Stimulated activated CD8-positive, alpha-beta memory T cell treated with anti-CD3 and anti-CD28 coated beads, Interleukin-15, amount 100 ng/mL, for 48 hours (primary cell): ENCODE results near the gene NOD1.
"Not testable (repeated sequence)": the region's sequence is repeated elsewhere in the genome, so short reads cannot be mapped to it uniquely, and the experiment has no call there.

Experiments
- DNase-seq, 2 donors: peaks; one replicate each; pipeline ENCODE4 v3.0.0-alpha.2; 2020; ENCODE audit warnings: low read depth in 2 of 2

The NOD1 gene, protein sequence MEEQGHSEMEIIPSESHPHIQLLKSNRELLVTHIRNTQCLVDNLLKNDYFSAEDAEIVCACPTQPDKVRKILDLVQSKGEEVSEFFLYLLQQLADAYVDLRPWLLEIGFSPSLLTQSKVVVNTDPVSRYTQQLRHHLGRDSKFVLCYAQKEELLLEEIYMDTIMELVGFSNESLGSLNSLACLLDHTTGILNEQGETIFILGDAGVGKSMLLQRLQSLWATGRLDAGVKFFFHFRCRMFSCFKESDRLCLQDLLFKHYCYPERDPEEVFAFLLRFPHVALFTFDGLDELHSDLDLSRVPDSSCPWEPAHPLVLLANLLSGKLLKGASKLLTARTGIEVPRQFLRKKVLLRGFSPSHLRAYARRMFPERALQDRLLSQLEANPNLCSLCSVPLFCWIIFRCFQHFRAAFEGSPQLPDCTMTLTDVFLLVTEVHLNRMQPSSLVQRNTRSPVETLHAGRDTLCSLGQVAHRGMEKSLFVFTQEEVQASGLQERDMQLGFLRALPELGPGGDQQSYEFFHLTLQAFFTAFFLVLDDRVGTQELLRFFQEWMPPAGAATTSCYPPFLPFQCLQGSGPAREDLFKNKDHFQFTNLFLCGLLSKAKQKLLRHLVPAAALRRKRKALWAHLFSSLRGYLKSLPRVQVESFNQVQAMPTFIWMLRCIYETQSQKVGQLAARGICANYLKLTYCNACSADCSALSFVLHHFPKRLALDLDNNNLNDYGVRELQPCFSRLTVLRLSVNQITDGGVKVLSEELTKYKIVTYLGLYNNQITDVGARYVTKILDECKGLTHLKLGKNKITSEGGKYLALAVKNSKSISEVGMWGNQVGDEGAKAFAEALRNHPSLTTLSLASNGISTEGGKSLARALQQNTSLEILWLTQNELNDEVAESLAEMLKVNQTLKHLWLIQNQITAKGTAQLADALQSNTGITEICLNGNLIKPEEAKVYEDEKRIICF

DNA sequence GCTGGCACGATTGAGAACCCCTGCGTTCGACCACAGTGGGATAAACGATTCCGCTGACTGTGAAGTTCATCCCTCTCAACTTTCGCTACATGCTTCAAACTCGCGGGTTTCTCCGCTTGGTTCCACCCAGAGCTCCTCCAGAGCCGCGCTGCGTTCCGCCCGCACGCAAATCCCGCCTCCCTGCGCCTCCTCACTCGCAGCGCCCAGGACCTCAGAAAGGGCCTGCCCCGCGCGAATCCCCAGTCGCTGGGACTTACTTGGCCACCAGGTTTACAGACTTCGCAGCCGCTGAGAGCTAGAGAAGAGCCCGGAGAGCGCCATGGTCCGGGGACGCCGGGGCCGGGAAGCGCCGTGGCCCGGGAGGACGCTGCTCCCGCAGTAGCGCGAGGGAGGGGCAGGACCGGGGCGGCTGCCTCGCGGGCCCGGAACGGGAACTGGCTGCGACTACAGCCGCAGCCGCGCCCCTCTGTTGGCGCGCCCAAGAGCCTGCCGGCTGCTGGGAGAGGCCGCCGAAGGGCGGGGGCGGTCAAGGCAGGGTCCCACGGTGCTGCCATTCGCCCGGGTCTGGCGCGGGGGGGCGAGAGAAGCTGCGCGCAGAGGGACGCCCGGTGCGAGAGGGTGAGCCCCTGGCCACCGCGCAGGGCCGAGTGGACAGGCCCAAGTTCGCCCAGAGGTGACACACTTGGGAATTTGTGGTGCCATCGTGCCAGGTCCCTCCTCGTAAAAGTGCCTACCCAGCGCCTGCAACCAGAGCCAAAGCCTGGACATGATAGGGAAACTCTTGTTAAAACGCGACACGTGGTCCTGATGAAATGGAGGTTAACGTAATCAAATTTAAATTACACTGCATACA, at the start of gene NOD1:
Gene NOD1 (minus strand): TSS at position 436 of the 853 bp plus-strand sequence. CDS start 21,863 bp downstream, outside the sequence.
- peak; percentile 56 to 61 for DNase-seq

- not testable (repeated sequence) for DNase-seq
Observed at GRCh38 chr7:30527297-30527696, 48.7 kb upstream of the NOD1 start.

DNA sequence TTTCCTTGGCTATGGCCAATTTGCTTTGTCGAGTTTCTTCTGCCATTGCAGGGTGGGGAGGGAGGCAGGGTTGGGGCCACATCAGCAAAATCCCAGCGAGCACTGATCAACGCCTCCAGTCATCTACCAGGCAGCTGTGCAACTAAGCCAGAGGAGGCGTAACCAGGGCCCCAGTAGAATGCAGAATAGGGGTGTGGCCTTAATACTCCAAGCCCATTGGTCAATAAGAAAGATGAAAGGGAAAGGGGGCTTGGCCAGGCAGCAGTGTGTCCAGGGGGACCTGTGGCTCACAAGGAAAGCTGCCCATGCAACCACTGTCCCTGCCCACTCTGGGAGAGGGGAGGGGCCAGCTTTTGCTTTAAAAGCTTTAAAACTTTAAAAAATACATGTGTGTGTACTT, 47.6 kb upstream of the NOD1 start:
- DNase-seq, result no peak

GRCh38 chr7:30525429-30525828, 46.8 kb upstream of the NOD1 start:
- no peak for DNase-seq

GRCh38 chr7:30524545-30524944, 46.0 kb upstream of the NOD1 start:
- no peak for DNase-seq

GRCh38 chr7:30523466-30523865, 44.9 kb upstream of the NOD1 start:
- no peak for DNase-seq

GRCh38 chr7:30522159-30522558, 43.6 kb upstream of the NOD1 start:
- no peak for DNase-seq

- no peak for DNase-seq
Observed at GRCh38 chr7:30521532-30521931, 42.9 kb upstream of the NOD1 start.

DNA sequence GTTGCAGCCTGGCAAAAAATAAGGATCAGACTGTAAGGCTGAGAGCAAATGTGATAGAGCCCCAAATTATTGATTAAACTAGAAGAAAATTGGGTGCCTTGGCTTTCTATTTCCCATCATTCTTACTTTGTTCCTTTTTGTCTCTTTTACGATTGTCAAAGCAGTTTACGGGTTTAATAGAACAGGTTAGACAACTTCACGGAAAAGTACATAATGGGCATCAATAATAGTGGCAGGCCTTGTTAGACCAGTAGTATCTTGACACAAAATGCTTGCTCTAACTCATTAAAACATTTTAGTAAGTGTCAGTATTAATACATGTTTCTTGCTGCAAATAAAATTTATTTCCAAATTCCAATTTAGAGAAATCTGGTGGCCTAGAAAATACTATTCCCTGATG, 40.5 kb upstream of the NOD1 start:
- DNase-seq, result no peak

GRCh38 chr7:30515761-30516160, 37.2 kb upstream of the NOD1 start:
- no peak for DNase-seq

GRCh38 chr7:30514776-30515175, 36.2 kb upstream of the NOD1 start:
- no peak for DNase-seq

DNA sequence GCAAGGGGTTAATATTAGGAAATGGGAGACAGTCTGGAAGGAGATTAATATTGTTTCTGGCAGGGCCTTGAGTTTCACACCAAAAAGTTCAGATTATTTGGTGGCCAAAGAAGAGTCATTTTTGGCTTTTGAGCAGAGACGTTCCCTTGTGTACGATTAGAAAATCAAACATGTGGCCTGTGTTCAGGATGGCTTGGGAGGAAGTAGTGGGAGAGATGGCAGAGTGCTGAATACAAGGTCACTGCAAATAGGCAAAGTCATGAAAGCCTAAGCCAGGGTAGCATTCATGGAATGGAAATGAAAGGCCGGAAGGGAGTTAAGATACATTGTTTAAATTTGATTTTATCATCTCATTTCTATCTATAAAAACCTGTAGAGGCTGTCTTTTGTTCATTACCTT, 35.6 kb upstream of the NOD1 start:
- no peak for DNase-seq

DNA sequence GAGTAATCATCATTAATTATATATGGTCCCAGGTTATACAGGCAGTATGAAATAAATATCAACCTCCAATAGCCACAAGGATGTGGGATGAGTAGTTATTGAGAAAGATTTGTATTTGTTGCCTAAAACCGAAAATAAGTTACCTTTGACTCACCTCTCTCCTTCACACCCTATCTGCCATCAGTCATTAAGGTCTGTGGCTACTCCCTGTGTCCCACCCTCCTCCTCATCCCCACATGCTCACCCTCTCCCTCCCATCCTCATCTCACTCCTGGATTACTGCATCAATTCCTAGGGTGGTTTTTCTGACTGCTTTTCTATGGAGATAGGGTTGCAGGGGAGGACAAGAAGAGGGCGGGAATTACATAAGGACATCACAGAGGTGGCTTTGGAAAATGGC, 35.2 kb upstream of the NOD1 start:
- no peak for DNase-seq

GRCh38 chr7:30511973-30512662, 33.5 kb upstream of the NOD1 start:
- DNase-seq, result no peak

DNA sequence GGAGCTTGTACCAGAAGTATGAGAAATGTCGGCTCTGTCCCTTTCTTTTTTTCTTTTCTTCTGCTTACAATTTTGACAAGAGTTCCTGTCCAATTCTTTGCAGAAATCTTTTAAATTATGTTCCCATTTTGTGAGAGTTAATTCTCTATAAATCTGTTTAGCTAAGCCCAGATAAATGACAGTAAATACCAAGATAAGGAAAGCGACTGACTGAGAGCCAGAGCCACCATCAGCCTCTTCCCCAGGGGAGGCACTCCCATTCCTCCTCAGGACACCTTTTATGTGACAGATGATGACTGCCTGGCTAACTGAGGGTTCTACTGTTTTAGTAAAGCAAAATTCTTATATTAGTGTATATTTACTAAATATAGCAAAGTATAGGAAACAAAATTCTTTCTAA, 32.9 kb upstream of the NOD1 start:
- no peak for DNase-seq

GRCh38 chr7:30510124-30511075, 31.8 kb upstream of the NOD1 start:
- DNase-seq, result no peak

DNA sequence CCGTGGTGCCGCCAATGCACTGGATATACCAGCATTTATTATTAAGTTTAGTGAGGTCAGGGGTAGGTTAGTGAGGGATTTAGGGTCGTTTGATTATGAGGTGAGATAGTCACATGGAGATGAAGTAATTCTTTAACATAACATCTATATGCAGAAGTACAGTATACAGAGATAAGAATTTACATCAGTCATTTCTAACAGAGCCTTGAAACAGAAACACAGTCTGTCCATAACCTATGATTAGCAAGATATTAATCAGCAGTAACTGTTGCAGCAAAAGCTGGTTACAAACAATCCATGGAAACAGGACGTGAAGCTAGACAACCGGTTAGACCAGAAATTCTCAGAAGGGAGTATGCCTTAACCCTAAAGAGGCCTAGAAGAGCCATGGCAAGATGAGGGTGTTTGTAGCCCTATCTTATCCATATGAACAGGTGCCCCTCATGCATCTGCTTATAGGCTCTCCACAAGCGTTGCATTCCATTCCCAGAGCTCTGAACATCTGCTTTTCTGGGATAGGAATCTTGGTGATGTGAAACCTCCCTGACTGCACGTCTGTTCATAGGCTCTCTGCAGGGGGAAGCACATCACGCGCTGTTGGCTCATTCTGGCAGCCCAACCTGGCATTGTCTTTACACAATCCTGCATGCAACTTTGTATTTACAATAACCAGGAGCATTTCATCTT, 30.7 kb upstream of the NOD1 start:
- not testable (repeated sequence) for DNase-seq

DNA sequence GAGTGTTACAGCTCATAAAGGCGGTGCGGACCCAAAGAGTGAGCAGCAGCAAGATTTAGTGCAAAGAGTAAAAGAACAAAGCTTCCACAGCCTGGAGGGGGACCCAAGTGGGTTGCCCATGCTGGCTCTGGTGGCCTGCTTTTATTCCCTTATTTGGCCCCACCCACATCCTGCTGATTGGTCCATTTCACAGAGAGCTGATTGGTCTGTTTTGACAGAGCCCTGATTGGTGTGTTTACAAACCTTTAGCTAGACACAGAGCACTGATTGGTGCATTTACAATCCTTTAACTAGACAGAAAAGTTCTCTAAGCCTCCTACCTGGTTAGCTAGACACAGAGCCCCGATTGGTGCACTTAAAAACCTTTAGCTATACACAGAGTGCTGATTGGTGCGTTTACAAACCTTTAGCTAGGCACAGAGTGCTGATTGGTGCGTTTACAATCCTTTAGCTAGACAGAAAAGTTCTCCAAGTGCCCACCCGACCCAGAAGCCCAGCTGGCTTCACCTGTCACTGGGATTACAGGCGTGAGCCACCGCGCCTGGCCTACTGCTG, 28.8 kb upstream of the NOD1 start:
- not testable (repeated sequence) for DNase-seq

GRCh38 chr7:30505174-30505697, 26.7 kb upstream of the NOD1 start:
- no peak for DNase-seq
